Kidney epithelial cell (primary cell): ENCODE results near the gene PUDP. TPM values are rescaled to one million over a fixed set of nuclear protein-coding genes. Genes with fewer than 3 reads are reported as not detected.
"Not testable (repeated sequence)": the region's sequence is repeated elsewhere in the genome, so short reads cannot be mapped to it uniquely, and the experiment has no call there.

Source experiments
- DNase-seq: peaks from one replicate; pipeline ENCODE4 v3.0.0-alpha.2; 2010; ENCODE audit warnings: low read depth
- H3K27me3 ChIP-seq: 2 replicates; pipeline ENCODE4 v1.6.0; 2011; ENCODE audit warnings: low read length; ENCODE audit not compliant: control insufficient read depth, insufficient read depth
- H3K36me3 ChIP-seq: 2 replicates; pipeline ENCODE4 v1.5.1; 2011; ENCODE audit warnings: low read length; ENCODE audit not compliant: control insufficient read depth, insufficient read depth
- H3K4me3 ChIP-seq: 2 replicates; pipeline ENCODE4 v1.5.1; 2011; ENCODE audit warnings: low read depth, mild to moderate bottlenecking, control low read depth, low read length
- total RNA-seq: library from RNA; depleted of rRNA; stranded (reverse); fragments of >200 nt; gene quantifications from 2 replicates; pipeline ENCODE4 v1.2.3, GENCODE V29; 2015
- TF ChIP-seq, protein P1 (sequence below): IDR thresholded peaks from 2 replicates; pipeline ENCODE4 v1.5.1; 2011; ENCODE audit warnings: mild to moderate bottlenecking, moderate library complexity, low read length, control low read depth, inconsistent platforms; ENCODE audit not compliant: insufficient read depth, poor library complexity, severe bottlenecking

Gene PUDP
- total RNA-seq, 1 donor from 2014 or later: 14.6 TPM

- DNase-seq: no peak
- Histone ChIP-seq H3K27me3 (no peaks in the 10 kb centered on the region), H3K4me3 (no peak overlapping the region), H3K36me3 (no peaks in the 10 kb centered on the region)
- TF ChIP-seq, protein P1, sequence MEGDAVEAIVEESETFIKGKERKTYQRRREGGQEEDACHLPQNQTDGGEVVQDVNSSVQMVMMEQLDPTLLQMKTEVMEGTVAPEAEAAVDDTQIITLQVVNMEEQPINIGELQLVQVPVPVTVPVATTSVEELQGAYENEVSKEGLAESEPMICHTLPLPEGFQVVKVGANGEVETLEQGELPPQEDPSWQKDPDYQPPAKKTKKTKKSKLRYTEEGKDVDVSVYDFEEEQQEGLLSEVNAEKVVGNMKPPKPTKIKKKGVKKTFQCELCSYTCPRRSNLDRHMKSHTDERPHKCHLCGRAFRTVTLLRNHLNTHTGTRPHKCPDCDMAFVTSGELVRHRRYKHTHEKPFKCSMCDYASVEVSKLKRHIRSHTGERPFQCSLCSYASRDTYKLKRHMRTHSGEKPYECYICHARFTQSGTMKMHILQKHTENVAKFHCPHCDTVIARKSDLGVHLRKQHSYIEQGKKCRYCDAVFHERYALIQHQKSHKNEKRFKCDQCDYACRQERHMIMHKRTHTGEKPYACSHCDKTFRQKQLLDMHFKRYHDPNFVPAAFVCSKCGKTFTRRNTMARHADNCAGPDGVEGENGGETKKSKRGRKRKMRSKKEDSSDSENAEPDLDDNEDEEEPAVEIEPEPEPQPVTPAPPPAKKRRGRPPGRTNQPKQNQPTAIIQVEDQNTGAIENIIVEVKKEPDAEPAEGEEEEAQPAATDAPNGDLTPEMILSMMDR: no peak
These were observed 41.3 kb downstream of the PUDP start for GRCh38 chrX:7106649-7107048.

DNA sequence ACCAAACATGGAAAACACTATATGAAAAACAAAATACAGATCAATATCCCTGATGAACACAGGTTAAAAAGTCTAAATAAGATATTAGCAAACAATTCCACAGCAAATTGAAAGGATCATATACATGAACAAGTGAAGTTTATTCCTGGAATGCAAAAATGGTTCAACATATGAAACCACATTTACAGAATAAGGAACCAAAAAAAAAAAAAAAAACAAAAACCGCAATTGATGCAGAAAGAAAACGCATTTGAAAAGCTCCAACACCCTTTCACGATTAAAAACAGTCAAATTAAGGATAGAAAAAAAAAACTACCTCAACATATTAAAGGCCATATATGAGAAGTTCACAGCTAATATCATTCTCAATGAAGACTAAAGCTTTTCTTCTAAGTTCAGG lies 45.8 kb downstream of the PUDP start:
- H3K27me3 ChIP-seq: no peaks in the 10 kb centered on the region
- TF ChIP-seq, protein P1: no peak
- H3K4me3 ChIP-seq: no peak overlapping the region
- no peaks in the 10 kb centered on the region for H3K36me3 ChIP-seq
- DNase-seq: no peak

DNA sequence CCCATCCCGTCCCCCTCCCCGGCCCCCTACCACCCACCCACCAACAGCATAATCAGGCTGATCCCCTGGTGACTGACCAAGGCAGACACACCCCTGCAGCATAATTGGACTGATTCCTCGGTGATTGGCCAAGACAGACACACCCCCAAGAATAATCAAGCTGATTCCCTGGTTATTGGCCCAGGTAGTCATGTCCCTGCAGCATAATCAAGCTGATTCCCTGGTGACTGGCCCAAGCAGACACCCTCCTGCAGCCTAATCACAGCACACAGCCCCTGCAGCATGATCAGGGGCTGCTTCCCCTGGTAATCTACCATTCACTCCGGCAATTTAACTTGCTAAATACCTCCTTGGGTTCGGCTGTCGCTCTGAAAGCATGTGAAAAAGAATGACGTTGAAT lies 47.9 kb downstream of the PUDP start:
- DNase-seq: no peak
- no peak overlapping the region for H3K4me3 ChIP-seq
- H3K27me3 ChIP-seq: no peaks in the 10 kb centered on the region
- H3K36me3 ChIP-seq: no peaks in the 10 kb centered on the region
- TF ChIP-seq, protein P1: no peak

DNA sequence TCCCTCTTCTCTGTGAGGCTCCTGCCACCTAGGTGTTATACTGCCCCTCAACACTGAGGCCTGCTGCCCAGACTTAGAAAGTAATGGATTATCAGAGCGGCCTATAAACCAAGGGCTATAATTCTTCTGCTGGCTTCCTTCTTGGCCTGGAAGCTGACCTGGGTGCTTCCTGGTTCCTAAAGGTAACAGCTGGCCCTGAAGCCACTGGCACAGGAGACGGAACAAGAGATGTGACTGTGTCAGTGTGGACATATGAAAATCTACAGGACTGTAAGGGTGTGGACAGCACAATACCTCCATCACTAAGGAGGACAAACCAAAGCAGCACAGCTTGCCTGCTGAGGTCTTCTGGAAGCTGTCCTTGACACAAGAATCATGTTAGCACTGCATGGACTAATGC lies 52.3 kb downstream of the PUDP start:
- not testable (repeated sequence) for DNase-seq, H3K4me3 ChIP-seq, H3K27me3 ChIP-seq, H3K36me3 ChIP-seq

DNA sequence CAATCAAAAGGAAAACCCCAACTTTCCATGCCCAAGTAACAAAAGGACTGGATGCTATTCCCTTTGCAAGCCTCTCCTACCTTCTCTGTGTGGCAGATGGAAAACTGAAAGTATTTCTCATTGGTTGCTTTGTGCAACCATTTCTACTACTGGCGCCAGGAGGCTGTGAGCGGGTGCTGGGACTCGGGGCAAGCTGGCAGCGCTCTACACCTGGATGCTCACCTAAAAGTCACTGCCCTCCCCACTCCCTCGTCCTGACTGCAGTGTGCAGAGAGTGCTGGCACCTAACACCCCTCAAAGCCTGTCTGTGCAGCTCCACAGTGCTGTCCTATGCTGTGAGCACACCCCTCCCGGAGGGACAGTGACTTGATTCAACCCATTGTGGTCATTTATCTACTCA lies 54.6 kb downstream of the PUDP start:
- no peak for DNase-seq
- no peaks in the 10 kb centered on the region for H3K36me3 ChIP-seq
- H3K27me3 ChIP-seq: no peaks in the 10 kb centered on the region
- TF ChIP-seq, protein P1: no peak
- no peak overlapping the region for H3K4me3 ChIP-seq

DNA sequence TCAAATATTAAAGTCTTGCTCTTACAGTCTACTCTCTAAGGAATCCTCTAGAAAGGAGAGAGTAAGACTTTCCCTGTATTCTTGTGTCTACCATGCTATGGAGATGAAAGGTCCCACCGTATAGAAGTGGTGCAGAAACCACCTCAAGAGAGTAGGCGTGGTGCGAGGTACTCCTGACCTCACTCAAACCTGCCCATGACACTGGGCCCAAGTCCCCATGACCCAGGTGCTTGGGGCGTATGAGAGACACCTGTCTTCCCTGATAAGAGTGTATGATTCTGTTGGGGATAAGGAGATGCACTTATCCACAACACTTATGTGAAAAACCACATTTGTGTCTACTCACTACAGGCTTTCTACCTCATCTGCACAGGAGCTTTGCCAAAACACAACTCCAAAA lies 55.4 kb downstream of the PUDP start:
- DNase-seq: no peak
- H3K4me3 ChIP-seq: no peak overlapping the region
- H3K36me3 ChIP-seq: no peaks in the 10 kb centered on the region
- H3K27me3 ChIP-seq: no peaks in the 10 kb centered on the region
- TF ChIP-seq, protein P1: no peak
